GM19372 (cell line): ENCODE data around the gene ZNF652.
"Not testable (repeated sequence)": the region's sequence is repeated elsewhere in the genome, so short reads cannot be mapped to it uniquely, and the experiment has no call there.

Source experiments
- ATAC-seq: cut with Tn5 transposase; IDR thresholded peaks from one replicate; pipeline ENCODE4 v1.9.1; 2021; ENCODE audit warnings: mild to moderate bottlenecking, low read depth, moderate library complexity; ENCODE audit not compliant: unreplicated experiment

Gene ZNF652

DNA sequence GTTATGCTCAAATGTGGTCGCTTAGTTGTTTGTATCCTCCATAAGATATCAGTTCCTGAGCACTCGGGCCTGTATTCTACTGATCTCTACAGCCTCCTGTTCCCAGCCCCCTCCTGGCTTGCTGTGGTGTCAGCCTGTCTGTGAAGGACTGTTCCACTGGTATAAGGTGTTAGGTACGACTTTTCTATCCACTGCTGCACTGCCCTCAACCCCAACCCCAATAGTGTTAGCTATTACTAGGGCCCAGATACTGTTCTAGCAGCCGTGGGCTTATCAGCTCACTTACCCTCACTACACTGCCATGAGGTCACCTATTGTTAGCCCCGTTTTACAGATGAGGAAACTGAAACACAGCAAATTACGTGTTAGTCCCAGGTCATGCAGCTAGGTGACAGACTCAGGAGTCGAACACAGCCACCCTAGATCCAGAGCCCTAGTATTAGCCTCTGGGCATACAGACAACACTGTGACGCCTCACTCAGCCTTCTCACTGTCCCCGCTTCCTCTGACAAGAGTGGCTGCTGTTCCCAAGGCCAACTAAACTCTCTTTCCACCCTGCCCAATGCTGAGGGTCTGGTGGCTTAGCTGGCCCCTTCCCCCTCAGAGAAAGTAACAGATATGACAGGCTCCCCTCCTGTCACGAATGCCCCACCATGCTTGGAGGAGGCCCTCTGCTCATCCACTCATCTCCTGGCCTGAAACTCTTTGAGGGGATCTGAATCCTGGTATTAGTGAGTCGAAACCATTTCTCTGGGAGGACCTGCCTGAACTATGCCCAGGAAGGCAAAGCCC is 25.6 kb upstream of the ZNF652 start:
- no peak for ATAC-seq

GRCh38 chr17:49386373-49386772 is 24.3 kb upstream of the ZNF652 start:
- ATAC-seq = no peak

- ATAC-seq = no peak
These were observed 22.9 kb upstream of the ZNF652 start for GRCh38 chr17:49384951-49385350.

DNA sequence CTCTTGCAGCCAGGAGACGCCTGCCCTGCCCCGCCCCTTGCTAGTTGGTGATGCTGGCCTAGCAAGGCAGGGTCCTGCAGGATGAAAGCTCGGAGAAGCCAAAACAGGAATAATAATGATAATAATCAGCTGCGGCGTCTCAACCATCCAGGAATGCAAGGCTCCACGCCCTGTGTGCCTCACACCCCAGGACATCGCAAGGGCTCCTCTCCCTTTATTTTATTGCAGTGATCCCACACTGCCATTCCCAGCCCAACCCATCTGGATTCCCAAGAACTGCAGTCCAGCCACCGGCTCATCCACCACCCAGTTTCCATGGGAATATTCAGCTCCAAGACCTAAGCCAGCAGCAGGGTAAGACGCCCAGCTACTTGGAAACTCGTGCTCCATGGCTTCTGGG is 21.0 kb upstream of the ZNF652 start:
- no peak for ATAC-seq

- no peak for ATAC-seq
These were observed 20.5 kb upstream of the ZNF652 start for GRCh38 chr17:49382556-49382955.

GRCh38 chr17:49381793-49382192 is 19.7 kb upstream of the ZNF652 start:
- no peak for ATAC-seq

GRCh38 chr17:49381033-49381432 is 19.0 kb upstream of the ZNF652 start:
- no peak for ATAC-seq

- ATAC-seq = no peak
These were observed 17.9 kb upstream of the ZNF652 start for GRCh38 chr17:49379926-49380325.

- ATAC-seq = no peak
These were observed 16.3 kb upstream of the ZNF652 start for GRCh38 chr17:49378311-49378710.

GRCh38 chr17:49375544-49375943 is 13.5 kb upstream of the ZNF652 start:
- ATAC-seq = no peak

- no peak for ATAC-seq
These were observed 11.1 kb upstream of the ZNF652 start for GRCh38 chr17:49373115-49373514.

DNA sequence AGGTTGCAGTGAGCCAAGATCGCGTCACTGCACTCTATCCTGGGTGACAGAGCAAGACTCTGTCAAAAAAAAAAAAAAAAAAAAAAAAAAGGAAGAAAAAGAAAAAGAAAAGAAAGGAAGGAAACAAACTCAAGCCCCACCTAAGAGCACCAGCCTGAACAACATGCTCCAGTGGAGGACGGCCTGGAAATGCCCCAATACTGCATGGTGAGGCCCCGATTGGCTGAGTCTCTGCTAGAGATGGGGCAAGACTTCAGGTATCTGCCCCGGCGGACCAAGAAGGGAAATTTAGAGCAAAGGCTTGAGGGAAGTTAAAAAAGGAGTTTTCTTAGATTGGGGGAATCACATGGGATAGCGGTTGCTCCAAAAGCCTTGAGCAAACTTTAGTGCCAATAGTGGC is 10.4 kb upstream of the ZNF652 start:
- no peak for ATAC-seq

DNA sequence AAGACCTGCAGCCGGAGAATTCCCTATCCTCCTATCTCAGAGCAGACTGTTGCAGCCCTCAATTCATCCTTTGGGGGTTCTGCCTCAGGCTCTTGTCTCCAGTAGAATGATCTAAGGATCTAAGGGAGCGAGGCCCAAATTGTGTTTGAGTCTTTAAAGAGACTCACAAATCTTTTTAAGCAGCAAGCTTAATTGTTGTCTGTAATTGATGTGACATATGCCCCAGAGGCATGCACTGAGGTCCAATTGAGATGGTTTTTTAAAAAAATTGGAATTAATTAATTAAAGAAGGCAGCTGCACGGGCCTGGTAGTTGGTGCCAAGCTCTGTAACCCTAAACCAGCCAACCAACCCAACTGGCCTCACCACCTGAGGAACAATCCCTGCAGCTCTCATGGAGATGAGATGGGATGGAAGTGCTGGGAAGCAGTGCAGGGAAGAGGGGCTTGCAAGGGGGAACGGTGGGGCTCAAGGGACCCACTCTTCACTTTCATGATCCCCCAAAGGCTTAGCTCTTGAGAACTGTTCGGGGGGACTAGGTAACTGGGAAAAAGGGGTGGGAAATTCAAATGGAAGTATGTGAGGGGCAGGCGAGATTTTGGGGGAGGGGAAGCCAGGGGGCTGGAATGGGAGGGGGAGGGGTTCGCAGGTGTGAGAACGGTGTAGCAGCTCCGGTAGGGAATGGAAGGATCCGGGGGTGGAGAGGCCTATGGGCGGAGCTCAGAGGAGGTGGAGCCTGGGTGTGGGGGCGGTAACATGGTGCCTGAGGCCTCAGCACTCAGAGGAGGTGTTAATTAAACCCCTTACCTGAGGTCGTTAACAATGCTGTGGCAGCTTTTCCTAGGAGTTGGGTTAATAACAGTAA is 9.2 kb upstream of the ZNF652 start:
- no peak for ATAC-seq

GRCh38 chr17:49369760-49370159 is 7.7 kb upstream of the ZNF652 start:
- no peak for ATAC-seq

DNA sequence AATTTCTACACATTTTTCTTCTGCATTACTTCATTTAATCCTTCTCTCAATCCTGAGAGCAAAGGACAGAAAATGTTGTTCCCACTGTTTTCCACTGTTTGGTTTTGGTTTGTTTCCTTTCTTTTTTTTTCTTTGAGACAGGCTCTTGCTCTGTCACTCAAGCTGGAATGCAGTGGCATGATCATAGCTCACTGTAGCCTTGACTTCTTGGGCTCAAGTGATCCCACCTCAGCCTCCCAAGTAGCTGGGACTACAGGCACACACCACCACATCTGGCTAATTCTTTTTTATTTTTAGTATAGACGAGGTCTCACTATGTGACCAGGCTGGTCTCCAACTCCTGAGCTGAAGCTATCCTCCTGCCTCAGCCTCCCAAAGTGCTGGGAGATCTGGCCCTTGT is 7.0 kb upstream of the ZNF652 start:
- ATAC-seq = no peak

GRCh38 chr17:49365667-49366066 is 3.6 kb upstream of the ZNF652 start:
- no peak for ATAC-seq

DNA sequence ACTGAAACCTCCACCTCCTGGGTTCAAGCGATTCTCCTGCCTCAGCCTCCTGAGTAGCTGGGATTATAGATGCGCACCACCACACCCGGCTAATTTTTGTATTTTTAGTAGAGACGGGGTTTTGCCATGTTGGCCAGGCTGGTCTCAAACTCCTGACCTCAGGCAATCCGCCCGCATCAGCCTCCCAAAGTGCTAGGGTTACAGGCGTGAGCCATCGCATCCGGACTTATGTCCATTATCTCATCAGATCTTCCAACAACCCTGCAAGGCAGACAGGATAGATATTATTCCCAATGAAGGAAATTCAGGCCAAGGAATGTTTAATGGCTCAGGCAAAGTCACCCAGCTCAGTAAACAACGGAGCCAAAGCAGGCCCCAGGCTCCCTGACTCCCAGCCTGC is 3.1 kb upstream of the ZNF652 start:
- not testable (repeated sequence) for ATAC-seq

GRCh38 chr17:49364119-49364518 is 2.1 kb upstream of the ZNF652 start:
- no peak for ATAC-seq

GRCh38 chr17:49363251-49363650 is 1.2 kb upstream of the ZNF652 start:
- ATAC-seq = no peak

- no peak for ATAC-seq
These were observed 670 bp upstream of the ZNF652 start for GRCh38 chr17:49362723-49363117.

DNA sequence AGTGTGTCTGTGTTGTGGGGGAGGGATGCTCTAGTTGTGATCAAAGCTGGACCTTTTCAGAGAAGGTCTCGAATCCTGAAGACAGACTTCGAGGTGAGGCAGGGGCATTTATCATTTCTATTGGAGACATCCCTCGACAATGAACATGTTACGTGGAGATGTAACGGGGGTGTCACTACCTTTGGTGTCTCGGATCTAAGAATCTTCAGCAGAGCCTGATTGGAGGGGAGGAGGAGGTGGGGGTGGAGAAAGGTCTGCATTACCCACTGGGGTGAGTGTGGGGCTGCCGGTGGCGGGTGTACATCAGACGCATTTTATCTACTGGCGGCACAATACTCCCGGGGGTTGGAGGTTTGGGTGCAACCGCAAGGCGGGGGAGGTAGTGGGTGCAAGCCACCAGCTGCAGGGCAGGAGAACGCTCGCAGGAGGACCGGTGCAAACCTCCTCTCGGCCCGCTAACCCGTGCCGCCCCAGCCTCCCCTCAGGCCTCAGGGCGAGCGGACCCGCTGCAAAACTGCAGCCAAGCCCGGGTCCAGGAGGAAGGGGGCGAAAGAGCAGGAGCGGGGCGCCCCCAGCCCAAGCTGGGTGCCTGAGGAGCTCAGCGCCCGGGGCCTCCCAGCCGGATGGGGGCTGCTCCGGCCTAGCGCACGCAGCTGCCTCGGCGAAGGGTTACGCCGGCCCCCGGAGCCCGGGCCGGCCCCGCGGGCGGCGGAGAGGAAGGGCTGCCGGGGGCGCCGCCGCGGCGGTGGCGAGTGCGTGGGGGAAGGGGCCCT is 735 bp downstream of the ZNF652 start:
- ATAC-seq = peak; percentile 21
